ENCODE results near the gene CD59. TPM values are rescaled to one million over a fixed set of nuclear protein-coding genes. Genes with fewer than 3 reads are reported as not detected.

The CD59 gene
- total and polyA plus RNA-seq, 9 of the 15 experiments (the other 6 are each of a cell fraction or from before 2014, with no cell fraction given), result 38.1 to 338 (median 173) TPM

DNA sequence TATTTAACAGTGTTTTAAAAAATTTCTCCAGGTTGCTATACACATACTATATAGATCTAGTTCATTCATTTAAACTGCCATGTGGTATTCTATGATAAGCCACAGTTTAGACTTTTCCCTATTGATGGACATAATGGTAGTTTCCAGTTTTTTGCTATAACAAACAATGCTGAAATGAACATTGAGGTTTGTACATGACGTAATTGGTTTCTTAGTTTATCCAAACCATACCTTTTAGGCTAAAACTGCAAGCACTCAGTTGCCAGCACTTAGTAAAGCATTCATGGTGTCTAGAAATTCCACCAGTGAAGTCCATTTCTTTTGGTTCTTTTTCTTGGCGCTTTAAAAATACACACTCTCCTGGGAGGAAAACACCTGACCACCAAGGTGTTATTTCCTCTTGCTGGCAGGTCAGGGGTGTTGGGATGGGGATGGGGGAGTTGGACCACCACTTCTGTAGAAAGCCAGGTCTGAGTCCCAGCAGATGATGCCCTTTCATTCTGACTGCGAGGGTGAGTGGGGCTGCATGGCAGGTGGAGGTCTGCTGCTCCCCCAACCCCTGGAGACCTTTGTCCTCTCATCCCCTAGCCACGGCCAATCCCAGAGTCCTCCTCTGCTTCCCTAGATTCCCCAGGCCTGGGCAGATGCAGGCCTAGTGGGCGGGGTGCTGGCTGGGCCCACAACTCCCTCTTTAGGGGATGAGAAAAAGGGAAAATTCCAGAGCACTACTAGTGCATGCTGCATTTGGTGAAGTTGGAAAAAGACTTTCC is 76.7 kb downstream of the CD59 start:
- H3K27me3 ChIP-seq (ENCODE audit: control insufficient read depth in 2 of 2, insufficient read depth in 2 of 2, low read length in 2 of 2), result peaks cover 25 to 53% of the 10 kb centered on the region in 2 experiments; a peak in 4 of 5 replicates
- H3K4me1 ChIP-seq (replicated peaks in 1 of 2; ENCODE audit: control insufficient read depth in 2 of 2, insufficient read depth in 2 of 2, low read length in 2 of 2), result no peaks in the 10 kb centered on the region
- H3K9me1 ChIP-seq (ENCODE audit: control insufficient read depth, insufficient read depth, low read length), result no peaks in the 10 kb centered on the region
- no peak for ATAC-seq
- TF ChIP-seq SNRNP70 (optimal IDR thresholded peaks at IDR 0.05; ENCODE audit: low read depth, low read length) (no peak), ASH1L (IDR thresholded peaks at IDR 0.05; ENCODE audit: borderline replicate concordance, low read depth, partially characterized antibody) (no peak), MYBL2 (IDR thresholded peaks at IDR 0.05; ENCODE audit: low read depth) (no peak), MYBL2 (CRISPR knock-in tag; IDR thresholded peaks at IDR 0.05; ENCODE audit: borderline replicate concordance) (no peak), CREBBP (IDR thresholded peaks at IDR 0.05; ENCODE audit: low read depth, low read length) (no peak), ERF (CRISPR knock-in tag; IDR thresholded peaks at IDR 0.05) (no peak), IRF9 (tag; IDR thresholded peaks at IDR 0.05) (no peak), PTRF (tag; IDR thresholded peaks at IDR 0.05) (no peak), SLC30A9 (CRISPR knock-in tag; IDR thresholded peaks at IDR 0.05) (no peak), MAFK (IDR thresholded peaks at IDR 0.05; ENCODE audit: low read length) (no peak), FOXJ2 (tag; IDR thresholded peaks at IDR 0.05) (no peak), KAT2B (IDR thresholded peaks at IDR 0.05; ENCODE audit: low read depth, low read length) (no peak)
- TF ChIP-seq, protein P1, sequence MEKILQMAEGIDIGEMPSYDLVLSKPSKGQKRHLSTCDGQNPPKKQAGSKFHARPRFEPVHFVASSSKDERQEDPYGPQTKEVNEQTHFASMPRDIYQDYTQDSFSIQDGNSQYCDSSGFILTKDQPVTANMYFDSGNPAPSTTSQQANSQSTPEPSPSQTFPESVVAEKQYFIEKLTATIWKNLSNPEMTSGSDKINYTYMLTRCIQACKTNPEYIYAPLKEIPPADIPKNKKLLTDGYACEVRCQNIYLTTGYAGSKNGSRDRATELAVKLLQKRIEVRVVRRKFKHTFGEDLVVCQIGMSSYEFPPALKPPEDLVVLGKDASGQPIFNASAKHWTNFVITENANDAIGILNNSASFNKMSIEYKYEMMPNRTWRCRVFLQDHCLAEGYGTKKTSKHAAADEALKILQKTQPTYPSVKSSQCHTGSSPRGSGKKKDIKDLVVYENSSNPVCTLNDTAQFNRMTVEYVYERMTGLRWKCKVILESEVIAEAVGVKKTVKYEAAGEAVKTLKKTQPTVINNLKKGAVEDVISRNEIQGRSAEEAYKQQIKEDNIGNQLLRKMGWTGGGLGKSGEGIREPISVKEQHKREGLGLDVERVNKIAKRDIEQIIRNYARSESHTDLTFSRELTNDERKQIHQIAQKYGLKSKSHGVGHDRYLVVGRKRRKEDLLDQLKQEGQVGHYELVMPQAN (IDR thresholded peaks at IDR 0.05; ENCODE audit: borderline replicate concordance), result no peak
- H2AFZ ChIP-seq (ENCODE audit: low read depth, low read length), result no peak overlapping the region
- no peaks in the 10 kb centered on the region for H3K9me3 ChIP-seq (replicated peaks; ENCODE audit: control insufficient read depth, insufficient read depth, low read depth, low read length)
- in situ Hi-C loops (cut with MboI) (no loop called here), intact Hi-C loops (cut with micrococcal nuclease) (no loop called here)
- no peak overlapping the region for H3K9ac ChIP-seq (ENCODE audit: insufficient read depth in 1 of 2, low read depth in 2 of 2, low read length in 2 of 2)
- ChIA-PET POLR2A (no interaction called here), CTCF (ENCODE audit: low intra/inter-chr PET ratio) (no interaction called here)
- no TSS peak for BruUV-seq (replicated peaks)
- no peak for FAIRE-seq
- no peaks in the 10 kb centered on the region for H3K79me2 ChIP-seq (ENCODE audit: control insufficient read depth, insufficient read depth, low read length)
- H3K4me2 ChIP-seq (ENCODE audit: insufficient read depth, low read length), result no peak overlapping the region
- DNase-seq (ENCODE audit: extremely low read depth in 1 of 4, low spot score in 3 of 4), result no peak
- 0 out of 2 replicates have a peak, but pooled peaks cover 5% of the 10 kb centered on the region for H4K20me1 ChIP-seq (replicated peaks; ENCODE audit: control insufficient read depth, insufficient read depth, low read length)
- no peak overlapping the region for H3K27ac ChIP-seq (ENCODE audit: extremely low read depth, low read depth, low read length)
- no peak overlapping the region for H3K4me3 ChIP-seq
- WGBS (ENCODE audit: insufficient coverage, low coverage, missing lambda C conversion rate), result 2% methylated on average over 5 of the region's 5 CpGs
- no peaks in the 10 kb centered on the region for H3K36me3 ChIP-seq (ENCODE audit: control insufficient read depth, insufficient read depth, low read length)

Measured in K562 (cell line).